Subcutaneous adipose tissue (tissue), 4 donors: Measurements from ENCODE around the gene SUGCT. TPM values are rescaled to one million over a fixed set of nuclear protein-coding genes. Genes with fewer than 3 reads are reported as not detected.

Experiments used
- total RNA-seq, 4 donors: library from RNA; depleted of rRNA; stranded (reverse); fragments of >200 nt; gene quantifications; one replicate each; pipeline ENCODE4 v1.1.0, GENCODE V29; 2016
- TF ChIP-seq, protein P1 (sequence below): fragments of 450-650 bp; IDR thresholded peaks from one replicate; pipeline ENCODE4 v1.5.1; 2016; ENCODE audit warnings: low read depth, mild to moderate bottlenecking, control low read depth, antibody characterized with exemption, moderate library complexity

The SUGCT gene
- total RNA-seq, 4 donors from 2014 or later: 1.1 to 3.1 (median 1.8) TPM

DNA sequence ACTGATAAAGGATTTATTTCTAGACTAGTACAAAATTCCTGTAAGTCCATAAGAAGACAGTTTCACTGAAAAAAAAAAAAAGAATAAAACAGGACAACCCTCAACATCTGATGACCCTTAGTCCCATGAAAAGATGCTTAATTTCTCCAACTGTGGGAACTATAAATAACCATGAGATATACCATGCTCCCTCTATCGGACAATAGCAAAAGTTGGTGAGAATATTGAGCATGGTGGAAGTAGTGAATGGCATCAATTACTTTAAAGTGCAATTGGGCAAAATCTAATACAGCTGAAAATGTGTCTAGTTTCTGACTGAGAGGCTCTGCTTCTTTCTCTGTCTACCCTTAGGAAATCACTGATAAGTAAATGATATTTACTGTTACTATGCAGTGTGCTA is 348.8 kb downstream of the SUGCT start:
- TF ChIP-seq, protein P1, sequence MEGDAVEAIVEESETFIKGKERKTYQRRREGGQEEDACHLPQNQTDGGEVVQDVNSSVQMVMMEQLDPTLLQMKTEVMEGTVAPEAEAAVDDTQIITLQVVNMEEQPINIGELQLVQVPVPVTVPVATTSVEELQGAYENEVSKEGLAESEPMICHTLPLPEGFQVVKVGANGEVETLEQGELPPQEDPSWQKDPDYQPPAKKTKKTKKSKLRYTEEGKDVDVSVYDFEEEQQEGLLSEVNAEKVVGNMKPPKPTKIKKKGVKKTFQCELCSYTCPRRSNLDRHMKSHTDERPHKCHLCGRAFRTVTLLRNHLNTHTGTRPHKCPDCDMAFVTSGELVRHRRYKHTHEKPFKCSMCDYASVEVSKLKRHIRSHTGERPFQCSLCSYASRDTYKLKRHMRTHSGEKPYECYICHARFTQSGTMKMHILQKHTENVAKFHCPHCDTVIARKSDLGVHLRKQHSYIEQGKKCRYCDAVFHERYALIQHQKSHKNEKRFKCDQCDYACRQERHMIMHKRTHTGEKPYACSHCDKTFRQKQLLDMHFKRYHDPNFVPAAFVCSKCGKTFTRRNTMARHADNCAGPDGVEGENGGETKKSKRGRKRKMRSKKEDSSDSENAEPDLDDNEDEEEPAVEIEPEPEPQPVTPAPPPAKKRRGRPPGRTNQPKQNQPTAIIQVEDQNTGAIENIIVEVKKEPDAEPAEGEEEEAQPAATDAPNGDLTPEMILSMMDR: no peak

DNA sequence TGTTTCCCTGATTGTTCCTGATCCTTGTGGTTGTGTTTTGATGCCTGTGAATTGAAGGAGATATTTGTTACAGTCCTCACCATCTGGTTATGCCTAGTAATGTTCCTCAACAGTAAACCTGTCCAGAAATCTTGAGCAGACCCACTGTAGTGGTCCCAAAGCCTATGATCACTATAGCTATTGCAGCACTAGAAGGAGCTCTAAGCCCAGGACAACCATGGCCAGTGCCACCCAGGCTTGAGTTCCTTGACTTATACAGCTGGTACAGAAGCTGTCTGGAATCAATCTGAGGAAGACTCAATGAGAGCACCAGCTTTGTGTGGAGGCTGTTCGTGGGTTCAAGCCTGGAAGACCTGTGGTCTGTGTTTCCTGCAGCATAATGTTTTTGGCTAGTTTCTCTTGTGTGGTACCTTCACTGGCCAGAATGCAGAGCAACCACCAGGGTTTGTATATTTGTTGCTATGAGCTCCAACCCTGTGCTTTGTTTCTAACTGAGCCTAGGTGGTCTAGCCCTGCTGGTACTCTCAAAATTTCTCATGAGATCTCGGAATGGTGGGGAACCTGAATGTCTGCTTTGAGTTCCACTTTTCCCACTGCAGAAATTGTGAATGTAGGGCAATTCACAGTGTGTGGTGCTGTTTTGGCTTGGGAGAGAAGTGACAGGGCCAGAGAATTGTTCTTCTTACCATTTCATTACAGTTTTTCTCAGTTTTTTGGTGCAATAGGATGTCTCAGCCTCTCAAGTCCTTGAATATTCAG is 355.2 kb downstream of the SUGCT start:
- TF ChIP-seq, protein P1: no peak

DNA sequence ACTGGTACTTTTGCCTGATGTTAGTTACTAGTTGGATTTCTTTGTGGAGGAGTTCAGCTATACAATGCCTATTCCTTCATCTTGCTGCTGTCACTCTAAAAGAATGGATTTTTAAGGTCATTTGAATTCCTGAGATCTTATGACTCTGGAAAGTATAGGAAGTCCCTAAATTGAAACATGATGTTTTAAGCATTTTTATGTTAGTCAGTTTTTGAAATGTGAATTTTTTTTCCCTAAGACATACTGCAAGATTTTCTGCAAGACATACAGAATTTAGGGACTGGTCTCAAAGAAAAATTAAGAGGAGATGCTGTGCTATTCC is 355.8 kb downstream of the SUGCT start:
- TF ChIP-seq, protein P1: no peak

DNA sequence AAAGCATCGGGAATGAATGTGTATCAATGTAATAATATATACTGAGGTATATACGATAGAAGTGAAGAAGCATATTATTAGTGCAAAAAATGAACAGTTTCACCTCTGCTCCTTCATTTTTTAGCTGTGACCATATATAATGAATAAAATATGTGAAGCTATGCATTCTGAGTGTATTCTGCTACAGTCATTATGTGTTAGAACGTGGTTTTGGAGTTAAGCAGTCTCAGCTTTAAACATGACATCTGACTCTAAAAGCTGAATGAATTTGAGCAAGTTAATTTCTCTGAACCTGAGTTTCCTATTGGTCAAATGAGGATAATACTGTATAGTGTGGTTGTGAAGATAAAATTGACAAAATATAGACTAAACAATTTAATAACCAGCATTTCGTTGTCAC is 358.1 kb downstream of the SUGCT start:
- TF ChIP-seq, protein P1: no peak

DNA sequence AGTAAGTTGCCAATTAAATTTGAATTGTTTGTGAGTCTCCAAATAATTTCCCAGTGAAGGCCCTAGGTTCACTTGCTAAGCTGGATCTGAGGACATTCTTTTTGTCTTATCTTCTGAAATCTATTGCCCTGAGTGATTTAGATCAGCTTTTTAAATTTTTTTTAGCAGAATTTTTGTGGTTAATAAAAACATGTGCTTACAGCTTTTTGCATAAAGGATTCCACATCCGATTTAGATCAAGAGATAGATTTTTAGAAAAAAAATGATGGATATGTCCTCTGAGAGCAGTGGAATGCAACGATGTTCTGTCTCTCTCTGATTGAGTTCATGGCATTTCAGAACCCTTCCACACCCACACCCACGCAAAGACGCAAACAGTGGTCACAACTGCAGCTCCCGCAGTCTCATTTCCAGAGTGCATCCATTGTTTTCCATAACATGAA is 358.8 kb downstream of the SUGCT start:
- TF ChIP-seq, protein P1: no peak

DNA sequence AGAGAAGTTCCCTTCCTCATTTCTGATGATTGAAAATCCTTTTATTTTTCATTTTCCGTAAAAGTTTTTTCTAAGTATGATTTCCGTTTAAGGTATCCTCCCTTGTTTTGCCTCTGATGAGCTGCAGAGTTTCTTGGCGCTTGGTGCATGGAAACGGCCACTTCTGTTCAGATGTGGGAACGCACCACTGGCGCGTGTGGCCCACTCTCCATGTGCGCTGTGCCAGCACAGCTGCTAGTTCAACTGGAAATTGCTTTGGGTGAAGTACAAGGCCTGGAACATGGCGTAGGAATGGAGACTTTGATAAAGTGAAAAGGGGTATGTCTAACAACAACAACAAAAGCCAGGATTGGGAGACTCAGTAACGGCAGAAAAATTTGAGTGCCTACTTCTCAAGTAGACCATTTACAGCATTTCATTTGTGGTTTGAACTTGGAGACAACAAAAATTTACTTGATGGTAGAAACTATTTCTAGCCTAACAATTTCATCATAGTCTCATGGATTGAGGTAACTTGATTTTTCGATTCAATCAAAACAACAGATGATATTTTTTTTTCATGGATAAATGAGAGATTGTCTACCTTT is 364.2 kb downstream of the SUGCT start:
- TF ChIP-seq, protein P1: no peak

DNA sequence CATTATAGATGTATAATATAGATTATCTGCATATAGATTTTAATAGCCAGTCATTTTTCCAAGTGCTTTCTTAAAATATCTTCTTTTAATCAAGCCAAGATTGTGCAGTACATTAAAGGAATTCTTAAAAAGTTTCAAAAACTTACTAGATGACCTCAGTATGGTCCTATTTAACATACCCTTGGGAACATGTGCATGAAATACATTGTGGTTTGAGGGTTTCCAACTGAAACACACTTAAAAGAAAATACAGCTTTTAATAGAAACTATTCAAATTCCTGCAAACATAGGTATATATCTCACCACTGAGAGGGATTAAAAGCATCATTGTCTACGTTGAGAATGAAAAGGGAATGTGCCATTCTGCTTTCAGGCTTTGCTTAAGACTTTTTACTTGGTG is 364.9 kb downstream of the SUGCT start:
- TF ChIP-seq, protein P1: no peak
